ENCODE results near the gene NACC2.
A peak's percentile ranks its signal among the peaks of the same experiment; 100 is the strongest.

Gene NACC2

GRCh38 chr9:136018257-136019031 is 76.6 kb downstream of the NACC2 start:
- Histone ChIP-seq H3K9me3 (ENCODE audit: control insufficient read depth, insufficient read depth, low read depth, low read length) (no peaks in the 10 kb centered on the region), H3K4me1 (ENCODE audit: control insufficient read depth, insufficient read depth, low read length) (no peaks in the 10 kb centered on the region), H3K27ac (ENCODE audit: extremely low read depth, low read depth, low read length) (no peak overlapping the region), H3K4me3 (ENCODE audit: low read depth, low read length) (no peak overlapping the region), H3K36me3 (ENCODE audit: control insufficient read depth in 2 of 2, insufficient read depth in 1 of 2, low read length in 2 of 2) (peaks cover 0 to 16% of the 10 kb centered on the region in 2 experiments; a peak in 1 of 3 replicates)
- CTCF ChIA-PET = no interaction called here
- TF ChIP-seq ZNF398 (tag by site-specific recombination; IDR thresholded peaks at IDR 0.05) = no peak
- no peak for TF ChIP-seq ZNF423 (tag by site-specific recombination; IDR thresholded peaks at IDR 0.05)
- no peak for TF ChIP-seq HOXA7 (CRISPR knock-in tag; IDR thresholded peaks at IDR 0.05; ENCODE audit: borderline replicate concordance)
- TF ChIP-seq ZIC2 (tag by site-specific recombination; IDR thresholded peaks at IDR 0.05) = peak; percentile 87
- no peak for TF ChIP-seq ZNF626 (tag by site-specific recombination; IDR thresholded peaks at IDR 0.05)
- peak; percentile 27; the same call in 1 of the 2 replicates for TF ChIP-seq GLIS1 (tag by site-specific recombination; IDR thresholded peaks at IDR 0.05)
- TF ChIP-seq PRDM10 (tag by site-specific recombination; IDR thresholded peaks at IDR 0.05) = no peak
- TF ChIP-seq KLF9 (tag by site-specific recombination; IDR thresholded peaks at IDR 0.05; ENCODE audit: low read depth) = no peak
- POLR2A ChIA-PET = interaction anchor here (1.3 kb wide), 1 partner anchor 26 kb away, joined by 3 read pairs; no protein-coding TSS in a partner anchor

- H3K36me3 ChIP-seq (ENCODE audit: control insufficient read depth in 2 of 2, insufficient read depth in 1 of 2, low read length in 2 of 2) = peaks cover 0 to 18% of the 10 kb centered on the region in 2 experiments; a peak in 1 of 3 replicates
- ChIA-PET POLR2A (interaction anchor here (1.3 kb wide), 1 partner anchor 25 kb away, joined by 3 read pairs; no protein-coding TSS in a partner anchor), CTCF (no interaction called here)
- H3K9me3 ChIP-seq (ENCODE audit: control insufficient read depth, insufficient read depth, low read depth, low read length) = no peaks in the 10 kb centered on the region
- no peak overlapping the region for H3K27ac ChIP-seq (ENCODE audit: extremely low read depth, low read depth, low read length)
- peak; percentile 80 for TF ChIP-seq ZIC2 (tag by site-specific recombination; IDR thresholded peaks at IDR 0.05)
- TF ChIP-seq ZNF664 (tag by site-specific recombination; IDR thresholded peaks at IDR 0.05) = no peak
- no peak for TF ChIP-seq ZNF140 (tag by site-specific recombination; IDR thresholded peaks at IDR 0.05)
- no peak for TF ChIP-seq PRDM2 (tag by site-specific recombination; IDR thresholded peaks at IDR 0.05; ENCODE audit: borderline replicate concordance)
- no peak for TF ChIP-seq ZBTB21 (tag by site-specific recombination; IDR thresholded peaks at IDR 0.05)
- H3K4me3 ChIP-seq (ENCODE audit: low read depth, low read length) = no peak overlapping the region
- H3K4me1 ChIP-seq (ENCODE audit: control insufficient read depth, insufficient read depth, low read length) = no peaks in the 10 kb centered on the region
Observed at GRCh38 chr9:136017289-136018190, 77.5 kb downstream of the NACC2 start.

Measured in HEK293 (cell line).